Lower lobe of right lung (tissue), 2 donors: ENCODE results near the gene ROCK1. TPM values are rescaled to one million over a fixed set of nuclear protein-coding genes. Genes with fewer than 3 reads are reported as not detected.
"Not testable (repeated sequence)": the region's sequence is repeated elsewhere in the genome, so short reads cannot be mapped to it uniquely, and the experiment has no call there.

ENCODE experiments used
- ATAC-seq, 2 donors: fragments of 200-7000 bp; cut with Tn5 transposase; one replicate each; pipeline ENCODE4 v1.9.1; 2020 to 2022; ENCODE audit warnings: mild to moderate bottlenecking in 2 of 2, moderate library complexity in 2 of 2
- DNase-seq: peaks from one replicate; pipeline ENCODE4 v3.0.0-alpha.2; 2020
- H3K27ac ChIP-seq: fragments of 200-600 bp; one replicate; pipeline ENCODE4 v1.8.0; 2022
- H3K27me3 ChIP-seq: fragments of 200-600 bp; one replicate; pipeline ENCODE4 v1.8.0; 2022; ENCODE audit warnings: low read depth
- H3K36me3 ChIP-seq: fragments of 200-600 bp; one replicate; pipeline ENCODE4 v1.8.0; 2022; ENCODE audit warnings: mild to moderate bottlenecking
- H3K4me1 ChIP-seq: fragments of 200-600 bp; one replicate; pipeline ENCODE4 v1.8.0; 2022
- H3K4me3 ChIP-seq: fragments of 200-600 bp; one replicate; pipeline ENCODE4 v1.8.0; 2022; ENCODE audit warnings: mild to moderate bottlenecking
- H3K9me3 ChIP-seq: fragments of 200-600 bp; one replicate; pipeline ENCODE4 v1.8.0; 2022
- CTCF ChIP-seq: fragments of 200-600 bp; IDR thresholded peaks from one replicate; pipeline ENCODE4 v1.8.0; 2022; ENCODE audit warnings: antibody characterized with exemption, mild to moderate bottlenecking
- intact Hi-C: fragments of 100-400 bp; cut with DNase I; formaldehyde crosslinking; loops from one replicate; pipeline ENCODE4 v1.11.0; 2022
- total RNA-seq: library from RNA; stranded (reverse); fragmentation: NEBNext Ultra II Directional; extraction: Animal tissue kit (Norgen Biotek cat#: 25700); gene quantifications from one replicate; pipeline ENCODE4 v1.2.1, GENCODE V29; 2021
- donor health status: DM: no; HTN: yes; CAD: no; lungs with severe emphysema.

The ROCK1 gene
- total RNA-seq, 1 donor from 2014 or later: 67.0 TPM

GRCh38 chr18:20975077-20975476 lies 136.5 kb downstream of the ROCK1 start:
- intact Hi-C loops: no loop called here
- Histone ChIP-seq H3K27ac (no peak overlapping the region), H3K4me1 (no peaks in the 10 kb centered on the region), H3K4me3 (no peak overlapping the region), H3K9me3 (no peaks in the 10 kb centered on the region), H3K27me3 (no peaks in the 10 kb centered on the region), H3K36me3 (peaks cover 88% of the 10 kb centered on the region)
- DNase-seq (no peak), ATAC-seq (no peak)
- TF ChIP-seq CTCF: no peak

GRCh38 chr18:20971886-20972267 lies 139.7 kb downstream of the ROCK1 start:
- H3K4me1 ChIP-seq: no peaks in the 10 kb centered on the region
- H3K9me3 ChIP-seq: no peaks in the 10 kb centered on the region
- DNase-seq: no peak
- no peak overlapping the region for H3K27ac ChIP-seq
- H3K27me3 ChIP-seq: no peaks in the 10 kb centered on the region
- peak; percentile 45 for TF ChIP-seq CTCF
- peak in 1 of 2 donors; percentile 45 for ATAC-seq
- H3K4me3 ChIP-seq: no peak overlapping the region
- peaks cover 88% of the 10 kb centered on the region for H3K36me3 ChIP-seq
- intact Hi-C loops: no loop called here

- no peaks in the 10 kb centered on the region for H3K4me1 ChIP-seq
- TF ChIP-seq CTCF: no peak
- no peak overlapping the region for H3K27ac ChIP-seq
- no peak overlapping the region for H3K4me3 ChIP-seq
- no peak for DNase-seq
- peaks cover 83% of the 10 kb centered on the region for H3K36me3 ChIP-seq
- no peak for ATAC-seq
- H3K9me3 ChIP-seq: no peaks in the 10 kb centered on the region
- intact Hi-C loops: no loop called here
- no peaks in the 10 kb centered on the region for H3K27me3 ChIP-seq
Measured at GRCh38 chr18:20966795-20967194, 144.8 kb downstream of the ROCK1 start.

GRCh38 chr18:20963027-20963426 lies 148.6 kb downstream of the ROCK1 start:
- no peak for ATAC-seq
- no peak for DNase-seq
- H3K9me3 ChIP-seq: no peaks in the 10 kb centered on the region
- no peaks in the 10 kb centered on the region for H3K27me3 ChIP-seq
- no peak overlapping the region for H3K4me3 ChIP-seq
- peaks cover 62% of the 10 kb centered on the region for H3K36me3 ChIP-seq
- TF ChIP-seq CTCF: no peak
- no peaks in the 10 kb centered on the region for H3K4me1 ChIP-seq
- intact Hi-C loops: no loop called here
- H3K27ac ChIP-seq: no peak overlapping the region

- Histone ChIP-seq H3K4me1 (no peaks in the 10 kb centered on the region), H3K4me3 (no peak overlapping the region), H3K9me3 (no peaks in the 10 kb centered on the region), H3K27ac (no peak overlapping the region), H3K27me3 (no peaks in the 10 kb centered on the region), H3K36me3 (peaks cover 39% of the 10 kb centered on the region)
- TF ChIP-seq CTCF: no peak
- intact Hi-C loops: no loop called here
- no peak for DNase-seq
- no peak for ATAC-seq
Measured at GRCh38 chr18:20960735-20961134, 150.9 kb downstream of the ROCK1 start.

- H3K4me1 ChIP-seq, H3K9me3 ChIP-seq, ATAC-seq, intact Hi-C loops, H3K4me3 ChIP-seq, DNase-seq, H3K27me3 ChIP-seq, H3K27ac ChIP-seq: not testable (repeated sequence)
- H3K36me3 ChIP-seq: peaks cover 26% of the 10 kb centered on the region
Measured at GRCh38 chr18:20950827-20951226, 160.8 kb downstream of the ROCK1 start.

Other genes with a start within 250 kb of the ROCK1 start
- 0.74 TPM for gene GREB1L, start 130.4 kb upstream of the ROCK1 start, total RNA-seq